HepG2 (cell line): ENCODE data around the gene ABCB6. TPM values are rescaled to one million over a fixed set of nuclear protein-coding genes. Genes with fewer than 3 reads are reported as not detected.

Experiments used
- HMG20B ChIP-seq: conservative IDR thresholded peaks from 2 replicates; pipeline ENCODE4 v1.6.1; 2016; ENCODE audit warnings: missing genetic modification reagents, missing compliant biosample characterization
- IKZF1 ChIP-seq: fragments of 450-650 bp; IDR thresholded peaks from 2 replicates; pipeline ENCODE4 v1.7.1; 2016
- MAZ ChIP-seq, 2 experiments: sonication (generic) in 1 of 2; formaldehyde crosslinking in 1 of 2; IDR thresholded peaks; 2 replicates each; pipeline versions ENCODE4 v1.5.0 to v1.6.1; 2012 to 2020; ENCODE audit warnings: low read depth in 2 of 2, mild to moderate bottlenecking in 2 of 2, borderline replicate concordance in 1 of 2, improper control_type of control experiment in 1 of 2, low read length in 1 of 2, missing genetic modification reagents in 1 of 2, moderate library complexity in 1 of 2
- NFKBIZ ChIP-seq: IDR thresholded peaks from 2 replicates; pipeline ENCODE4 v1.6.1; 2018; ENCODE audit warnings: missing genetic modification reagents, missing compliant biosample characterization
- NFYC ChIP-seq: IDR thresholded peaks from 2 replicates; pipeline ENCODE4 v1.6.1; 2016; ENCODE audit warnings: missing genetic modification reagents, missing compliant biosample characterization
- STAG1 ChIP-seq: sonication (generic); formaldehyde crosslinking; IDR thresholded peaks from 2 replicates; pipeline ENCODE4 v1.4.0; 2020; ENCODE audit warnings: missing genetic modification reagents
- USF2 ChIP-seq, 2 experiments: sonication (generic) in 1 of 2; formaldehyde crosslinking in 1 of 2; IDR thresholded peaks; 2 replicates each; pipeline versions ENCODE4 v1.5.1 to v1.6.1; 2011 to 2020; ENCODE audit warnings: borderline replicate concordance in 1 of 2, low read depth in 1 of 2, low read length in 1 of 2, mild to moderate bottlenecking in 1 of 2, missing genetic modification reagents in 1 of 2, moderate library complexity in 1 of 2
- ZBTB20 ChIP-seq: sonication (generic); formaldehyde crosslinking; IDR thresholded peaks from 2 replicates; pipeline ENCODE4 v1.8.1; 2023; ENCODE audit warnings: missing genetic modification reagents, low read depth, mild to moderate bottlenecking, borderline replicate concordance
- ZFYVE20 ChIP-seq: sonication (generic); formaldehyde crosslinking; IDR thresholded peaks from 2 replicates; pipeline ENCODE4 v1.8.0; 2023; ENCODE audit warnings: low read depth, mild to moderate bottlenecking, moderate library complexity, missing genetic modification reagents, borderline replicate concordance
- ZNF12 ChIP-seq: sonication (generic); formaldehyde crosslinking; IDR thresholded peaks from 2 replicates; pipeline ENCODE4 v1.5.0; 2020; ENCODE audit warnings: missing genetic modification reagents
- ZNF296 ChIP-seq: sonication (generic); formaldehyde crosslinking; conservative IDR thresholded peaks from 2 replicates; pipeline ENCODE4 v1.5.0; 2020; ENCODE audit warnings: mild to moderate bottlenecking, missing genetic modification reagents
- ZNF768 ChIP-seq: sonication (generic); formaldehyde crosslinking; IDR thresholded peaks from 2 replicates; pipeline ENCODE4 v1.4.0; 2020; ENCODE audit warnings: missing genetic modification reagents
- polyA plus RNA-seq, 8 experiments: library from polyadenylated mRNA; depleted of rRNA in 3 of 8; stranded (reverse) in 7 of 8; unstranded in 1 of 8; fragments of >200 nt; fragmentation: Illumina TruSeq in 4 of 8; extraction: Trizol in 4 of 8; gene quantifications; 2 replicates each; pipeline versions ENCODE4 v1.2.1 to v1.2.3, GENCODE V29; 2011 to 2016; ENCODE audit warnings: low read depth in 4 of 8, missing spikeins in 1 of 8, mixed read lengths in 1 of 8; ENCODE audit not compliant: insufficient read depth in 1 of 8
- total RNA-seq, 5 experiments: library from RNA; depleted of rRNA; stranded (reverse); fragments of >200 nt; fragmentation: Illumina TruSeq; extraction: Trizol; gene quantifications; 2 replicates each; pipeline ENCODE4 v1.2.3, GENCODE V29; 2016; ENCODE audit warnings: low read depth in 1 of 5
- TF ChIP-seq, protein P1 (sequence below): sonication (generic); formaldehyde crosslinking; IDR thresholded peaks from 2 replicates; pipeline ENCODE4 v1.4.0; 2020; ENCODE audit warnings: missing genetic modification reagents, mild to moderate bottlenecking, borderline replicate concordance

The ABCB6 gene
- total and polyA plus RNA-seq, 2 of the 13 experiments (the other 11 are each of a cell fraction or from before 2014, with no cell fraction given), result 91.1 to 137 TPM

GRCh38 chr2:219178377-219179175, 40.2 kb downstream of the ABCB6 start (continued):
- TF ChIP-seq IKZF1 (no peak), ZBTB20 (no peak), NFKBIZ (CRISPR knock-in tag) (0 out of 2 replicates have a peak, but pooled peaks have one; percentile 3), ZNF12 (CRISPR knock-in tag) (no peak), MAZ (IDR thresholded peaks at IDR 0.05; ENCODE audit: borderline replicate concordance, low read depth, low read length) (no peak), MAZ (CRISPR knock-in tag; IDR thresholded peaks at IDR 0.05; ENCODE audit: low read depth) (0 out of 2 replicates have a peak, but pooled peaks have one; percentile 40), ZFYVE20 (0 out of 2 replicates have a peak, but pooled peaks have one; percentile 57), HMG20B (CRISPR knock-in tag) (no peak), STAG1 (CRISPR knock-in tag) (0 out of 2 replicates have a peak, but pooled peaks have one; percentile 0), NFYC (CRISPR knock-in tag) (0 out of 2 replicates have a peak, but pooled peaks have one; percentile 9), USF2 (IDR thresholded peaks at IDR 0.05; ENCODE audit: low read depth, low read length) (no peak), USF2 (CRISPR knock-in tag; IDR thresholded peaks at IDR 0.05; ENCODE audit: borderline replicate concordance) (0 out of 2 replicates have a peak, but pooled peaks have one; percentile 17), ZNF296 (CRISPR knock-in tag) (0 out of 2 replicates have a peak, but pooled peaks have one; percentile 33), ZNF768 (CRISPR knock-in tag) (peak; percentile 43; the same call in 1 of the 2 replicates)
- TF ChIP-seq, protein P1, sequence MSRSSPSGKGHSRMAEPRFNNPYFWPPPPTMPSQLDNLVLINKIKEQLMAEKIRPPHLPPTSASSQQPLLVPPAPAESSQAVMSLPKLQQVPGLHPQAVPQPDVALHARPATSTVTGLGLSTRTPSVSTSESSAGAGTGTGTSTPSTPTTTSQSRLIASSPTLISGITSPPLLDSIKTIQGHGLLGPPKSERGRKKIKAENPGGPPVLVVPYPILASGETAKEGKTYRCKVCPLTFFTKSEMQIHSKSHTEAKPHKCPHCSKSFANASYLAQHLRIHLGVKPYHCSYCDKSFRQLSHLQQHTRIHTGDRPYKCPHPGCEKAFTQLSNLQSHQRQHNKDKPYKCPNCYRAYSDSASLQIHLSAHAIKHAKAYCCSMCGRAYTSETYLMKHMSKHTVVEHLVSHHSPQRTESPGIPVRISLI (CRISPR knock-in tag), result 0 out of 2 replicates have a peak, but pooled peaks have one; percentile 8
- TF ChIP-seq, all 625 proteins: peak for 45
